Activated T-cell treated with anti-CD3 and anti-CD28 coated beads, Interleukin-2, amount 50 U/mL, for 24 hours (primary cell): ENCODE measurements around the gene STAT5A.
"Not testable (repeated sequence)": the region's sequence is repeated elsewhere in the genome, so short reads cannot be mapped to it uniquely, and the experiment has no call there.

ENCODE experiments used
- DNase-seq: peaks from one replicate; pipeline ENCODE4 v3.0.0-alpha.2; 2020
- H3K27ac Mint-ChIP-seq: 2 replicates; pipeline ENCODE4 v1.8.0; 2020; ENCODE audit warnings: mild to moderate bottlenecking, mixed read lengths
- H3K27me3 Mint-ChIP-seq: 2 replicates; pipeline ENCODE4 v1.8.0; 2020; ENCODE audit warnings: mixed read lengths
- H3K36me3 Mint-ChIP-seq: 2 replicates; pipeline ENCODE4 v1.8.0; 2020; ENCODE audit warnings: low read depth, mixed read lengths
- H3K4me1 Mint-ChIP-seq: 2 replicates; pipeline ENCODE4 v1.8.0; 2020; ENCODE audit warnings: low read depth, mixed read lengths
- H3K4me3 Mint-ChIP-seq: 2 replicates; pipeline ENCODE4 v1.8.0; 2020; ENCODE audit warnings: mild to moderate bottlenecking, moderate library complexity, mixed read lengths
- H3K9me3 Mint-ChIP-seq: 2 replicates; pipeline ENCODE4 v1.8.0; 2020; ENCODE audit warnings: mixed read lengths

Gene STAT5A

DNA sequence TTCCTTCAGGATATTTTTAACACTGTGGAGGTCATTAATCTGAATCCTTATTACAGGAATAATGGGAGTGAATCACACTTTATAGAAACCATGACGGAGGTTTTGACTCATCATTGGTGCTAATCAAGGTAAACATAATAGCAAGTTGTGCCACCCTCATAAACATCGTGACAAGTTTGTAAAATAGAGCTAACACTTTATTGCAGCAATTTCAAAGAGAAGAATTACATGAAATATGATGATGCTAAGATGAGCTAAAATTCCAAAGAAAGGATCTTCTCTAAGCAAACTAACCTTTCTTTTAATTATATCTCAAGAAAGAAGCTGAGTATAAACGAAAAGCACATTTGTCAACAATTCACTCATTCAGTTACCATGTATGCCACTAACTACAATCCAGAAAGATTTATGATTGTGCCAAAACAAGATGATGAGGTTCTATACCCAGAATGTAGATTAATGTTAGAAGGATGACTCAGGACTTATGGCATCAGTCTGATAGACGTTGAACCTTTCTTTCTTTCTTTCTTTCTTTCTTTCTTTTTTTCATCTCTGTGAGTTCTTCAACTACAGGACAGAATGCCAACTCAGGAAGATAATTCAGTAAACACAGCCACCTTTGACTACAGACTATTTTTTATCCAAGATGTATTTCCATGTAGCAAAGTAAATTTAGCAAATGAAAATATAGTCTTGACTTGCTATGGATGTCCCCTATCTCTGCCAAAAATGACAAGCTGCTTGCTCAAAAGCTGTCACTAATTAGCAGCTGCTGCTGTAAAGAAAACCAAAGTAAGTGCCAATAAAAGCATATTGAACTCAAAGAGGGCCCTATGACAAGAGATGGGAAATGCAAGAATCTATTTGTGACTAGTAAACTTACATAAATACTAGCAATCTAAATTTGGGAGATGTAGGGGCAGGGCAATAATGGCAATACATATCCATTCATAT lies 35.4 kb upstream of the STAT5A start:
- Mint-ChIP-seq H3K27ac (peak overlapping the region; percentile 94), H3K27me3 (no peaks in the 10 kb centered on the region), H3K4me1 (peaks cover 76% of the 10 kb centered on the region), H3K9me3 (no peaks in the 10 kb centered on the region), H3K4me3 (peak overlapping the region; percentile 24), H3K36me3 (peaks cover 14% of the 10 kb centered on the region)
- no peak for DNase-seq

DNA sequence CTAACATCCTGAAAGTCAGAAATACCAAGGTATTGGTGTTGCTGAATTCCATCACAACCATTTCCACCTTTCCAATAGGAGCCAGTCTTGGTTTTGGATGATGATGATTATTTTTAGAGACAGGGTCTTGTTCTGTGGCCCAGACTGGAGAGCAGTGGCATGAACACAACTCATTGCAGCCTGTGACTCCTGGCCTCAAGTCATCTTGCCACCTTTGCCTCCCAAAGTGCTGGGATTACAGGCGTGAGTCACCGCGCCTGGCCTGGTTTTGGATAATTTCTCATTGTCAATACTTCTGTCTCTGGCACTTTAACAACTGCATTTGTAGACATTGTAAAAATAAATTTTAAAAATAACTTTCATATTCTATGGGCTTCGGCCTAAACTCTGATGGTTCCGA lies 34.7 kb upstream of the STAT5A start:
- peak overlapping the region; percentile 94 for H3K27ac Mint-ChIP-seq
- H3K9me3 Mint-ChIP-seq: no peaks in the 10 kb centered on the region
- H3K36me3 Mint-ChIP-seq: peaks cover 13% of the 10 kb centered on the region
- no peaks in the 10 kb centered on the region for H3K27me3 Mint-ChIP-seq
- no peak for DNase-seq
- peak overlapping the region; percentile 24 for H3K4me3 Mint-ChIP-seq
- H3K4me1 Mint-ChIP-seq: peaks cover 73% of the 10 kb centered on the region

DNA sequence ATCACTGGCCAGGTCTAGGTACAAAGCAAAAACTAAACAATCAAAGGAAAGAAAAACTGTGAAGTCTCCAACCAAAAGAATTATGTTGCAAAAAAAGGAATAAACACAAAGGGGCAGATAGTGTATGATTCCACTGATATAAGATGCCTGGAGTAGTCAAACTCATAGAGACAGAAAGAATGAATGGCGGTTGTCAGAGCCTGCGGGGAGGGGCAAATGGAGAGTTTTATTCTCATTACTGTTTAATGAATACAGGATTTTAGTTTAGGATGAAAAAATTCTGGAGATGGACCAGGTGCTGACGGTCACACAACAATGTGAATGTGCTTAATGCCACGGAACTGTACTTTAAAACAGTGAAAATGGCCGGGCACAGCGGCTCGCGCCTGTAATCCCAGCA lies 32.9 kb upstream of the STAT5A start:
- Mint-ChIP-seq H3K4me1 (peaks cover 68% of the 10 kb centered on the region), H3K27ac (peak overlapping the region; percentile 42), H3K27me3 (no peaks in the 10 kb centered on the region), H3K36me3 (peaks cover 14% of the 10 kb centered on the region), H3K9me3 (no peaks in the 10 kb centered on the region), H3K4me3 (no peak overlapping the region)
- no peak for DNase-seq

DNA sequence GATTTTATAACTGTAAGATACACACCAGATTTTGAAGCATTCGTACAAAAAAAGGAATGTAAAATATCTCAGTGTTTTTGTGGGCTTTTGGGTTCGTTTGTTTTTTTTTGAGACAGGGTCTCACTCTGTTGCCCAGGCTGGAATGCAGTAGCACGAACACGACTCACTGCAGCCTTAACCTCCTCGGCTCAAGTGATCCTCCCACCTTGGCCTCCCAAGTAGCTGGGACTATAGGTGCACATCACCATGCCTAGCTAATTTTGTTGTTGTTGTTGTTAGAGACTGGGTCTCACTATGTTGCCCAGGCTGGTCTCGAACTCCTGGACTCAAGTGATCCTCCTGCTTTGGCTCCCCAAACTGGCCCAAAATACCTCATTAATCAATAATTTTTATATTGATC lies 28.0 kb upstream of the STAT5A start:
- Mint-ChIP-seq H3K4me3 (no peak overlapping the region), H3K36me3 (peaks cover 13% of the 10 kb centered on the region), H3K27ac (peak overlapping the region; percentile 59), H3K9me3 (no peaks in the 10 kb centered on the region), H3K4me1 (peaks cover 43% of the 10 kb centered on the region), H3K27me3 (no peaks in the 10 kb centered on the region)
- no peak for DNase-seq

DNA sequence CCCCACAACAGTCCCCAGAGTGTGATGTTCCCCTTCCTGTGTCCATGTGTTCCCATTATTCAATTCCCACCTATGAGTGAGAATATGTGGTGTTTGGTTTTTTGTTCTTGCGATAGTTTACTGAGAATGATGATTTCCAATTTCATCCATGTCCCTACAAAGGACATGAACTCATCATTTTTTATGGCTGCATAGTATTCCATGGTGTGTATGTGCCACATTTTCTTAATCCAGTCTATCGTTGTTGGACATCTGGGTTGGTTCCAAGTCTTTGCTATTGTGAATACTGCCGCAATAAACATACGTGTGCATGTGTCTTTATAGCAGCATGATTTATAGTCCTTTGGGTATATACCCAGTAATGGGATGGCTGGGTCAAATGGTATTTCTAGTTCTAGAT lies 23.9 kb upstream of the STAT5A start:
- not testable (repeated sequence) for H3K4me3 Mint-ChIP-seq, H3K27me3 Mint-ChIP-seq, H3K9me3 Mint-ChIP-seq, H3K27ac Mint-ChIP-seq, DNase-seq
- Mint-ChIP-seq H3K36me3 (peaks cover 36% of the 10 kb centered on the region), H3K4me1 (peaks cover 57% of the 10 kb centered on the region)

DNA sequence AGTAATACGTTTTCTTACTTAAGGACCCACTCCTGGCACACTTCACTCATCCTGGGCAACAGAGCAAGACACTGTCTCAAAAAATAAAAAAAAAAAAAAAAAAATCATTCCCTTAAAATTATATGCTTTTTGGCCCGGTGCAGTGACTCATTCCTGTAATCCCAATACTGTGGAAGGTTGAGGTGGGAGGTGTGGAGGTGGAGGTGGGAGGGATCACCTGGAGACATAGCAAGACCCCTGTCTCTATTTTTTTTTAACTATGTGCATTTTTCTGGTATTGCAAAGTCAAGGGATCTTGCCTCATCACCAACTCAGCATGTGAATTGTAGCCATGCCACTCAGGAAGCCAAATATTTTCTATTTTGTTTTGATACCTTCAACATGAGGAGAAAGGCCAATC lies 21.8 kb upstream of the STAT5A start:
- Mint-ChIP-seq H3K36me3 (peaks cover 50% of the 10 kb centered on the region), H3K27me3 (no peaks in the 10 kb centered on the region), H3K4me1 (peaks cover 64% of the 10 kb centered on the region), H3K4me3 (peak overlapping the region; percentile 55), H3K9me3 (no peaks in the 10 kb centered on the region), H3K27ac (peak overlapping the region; percentile 92)
- DNase-seq: no peak

DNA sequence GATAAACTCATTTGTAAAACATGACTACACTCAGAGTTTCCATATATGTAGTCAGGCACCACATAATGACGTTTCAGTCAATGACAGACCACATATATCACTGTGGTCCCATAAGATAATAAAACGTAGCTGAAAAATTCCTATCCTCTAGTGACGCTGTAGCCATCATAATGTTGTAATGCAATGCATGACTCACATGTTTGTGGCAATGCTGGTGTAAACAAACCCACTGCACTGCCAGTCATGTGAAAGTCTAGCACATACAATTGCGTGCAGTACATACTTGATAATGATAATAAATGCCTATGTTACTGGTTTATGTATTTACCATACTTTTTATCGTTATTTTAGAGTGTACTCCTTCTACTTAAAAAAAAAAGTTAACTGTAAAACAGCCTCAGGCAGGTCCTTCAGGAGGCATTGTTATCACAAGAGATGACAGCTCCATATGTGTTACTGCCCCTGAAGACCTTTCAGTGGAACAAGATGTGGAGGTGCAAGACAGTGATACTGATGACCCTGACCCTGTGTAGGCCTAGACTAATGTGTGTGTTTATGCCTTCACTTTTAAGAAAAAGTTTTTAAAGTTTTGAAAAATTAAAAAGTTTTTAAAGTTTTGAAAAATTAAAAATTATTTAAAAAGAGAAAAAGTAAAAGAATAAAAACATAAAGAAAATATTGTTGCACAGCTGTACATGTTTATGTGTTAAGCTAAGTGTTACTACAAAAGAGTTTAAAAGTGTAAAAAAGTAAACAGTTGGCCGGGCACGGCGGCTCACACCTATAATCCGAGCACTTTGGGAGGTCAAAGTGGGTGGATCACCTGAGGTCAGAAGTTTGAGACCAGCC lies 21.2 kb upstream of the STAT5A start:
- Mint-ChIP-seq H3K4me1 (peaks cover 68% of the 10 kb centered on the region), H3K27me3 (no peaks in the 10 kb centered on the region), H3K27ac (peak overlapping the region; percentile 92), H3K9me3 (no peaks in the 10 kb centered on the region), H3K4me3 (peak overlapping the region; percentile 55), H3K36me3 (peaks cover 52% of the 10 kb centered on the region)
- DNase-seq: no peak

DNA sequence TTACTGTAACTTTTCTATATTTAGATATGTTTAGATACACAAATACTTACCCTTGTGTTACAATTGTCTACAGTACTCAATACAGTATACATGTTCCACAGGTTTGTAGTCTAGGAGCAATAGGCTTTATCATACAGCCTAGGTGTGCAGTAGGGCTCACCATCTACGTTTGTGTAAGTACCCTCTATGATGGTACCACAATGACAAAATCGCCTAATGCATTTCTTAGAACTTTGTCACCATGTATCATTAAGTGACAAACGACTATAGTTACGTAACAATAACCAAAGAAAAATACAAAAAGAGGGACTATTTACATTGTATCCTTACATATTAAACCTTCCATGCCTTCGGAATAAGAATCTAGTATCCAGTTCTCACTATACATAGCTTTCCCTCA lies 20.1 kb upstream of the STAT5A start:
- Mint-ChIP-seq H3K4me1 (peaks cover 77% of the 10 kb centered on the region), H3K4me3 (peak overlapping the region; percentile 34), H3K27me3 (no peaks in the 10 kb centered on the region), H3K36me3 (peaks cover 53% of the 10 kb centered on the region), H3K9me3 (no peaks in the 10 kb centered on the region), H3K27ac (peak overlapping the region; percentile 92)
- DNase-seq: no peak

DNA sequence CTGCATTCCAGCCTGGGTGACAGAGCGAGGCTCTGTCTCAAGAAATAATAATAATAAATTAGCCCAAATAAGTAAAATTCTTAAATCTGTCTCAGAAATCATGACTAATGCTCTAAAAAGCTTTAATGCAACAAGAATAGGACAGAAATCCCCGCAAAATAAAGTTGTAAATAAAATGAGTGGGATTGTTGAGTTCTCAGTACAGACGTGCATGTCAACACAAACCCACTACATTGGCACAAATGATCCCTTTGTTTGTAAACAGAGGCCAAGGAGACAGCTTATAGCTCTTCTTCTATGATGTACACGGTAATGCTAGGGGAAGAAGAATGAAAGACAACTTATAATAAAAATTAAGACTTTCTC lies 18.1 kb upstream of the STAT5A start:
- H3K27me3 Mint-ChIP-seq: no peaks in the 10 kb centered on the region
- H3K36me3 Mint-ChIP-seq: peaks cover 63% of the 10 kb centered on the region
- peak overlapping the region; percentile 54 for H3K4me3 Mint-ChIP-seq
- H3K27ac Mint-ChIP-seq: peak overlapping the region; percentile 92
- H3K9me3 Mint-ChIP-seq: no peaks in the 10 kb centered on the region
- H3K4me1 Mint-ChIP-seq: peaks cover 83% of the 10 kb centered on the region
- no peak for DNase-seq

DNA sequence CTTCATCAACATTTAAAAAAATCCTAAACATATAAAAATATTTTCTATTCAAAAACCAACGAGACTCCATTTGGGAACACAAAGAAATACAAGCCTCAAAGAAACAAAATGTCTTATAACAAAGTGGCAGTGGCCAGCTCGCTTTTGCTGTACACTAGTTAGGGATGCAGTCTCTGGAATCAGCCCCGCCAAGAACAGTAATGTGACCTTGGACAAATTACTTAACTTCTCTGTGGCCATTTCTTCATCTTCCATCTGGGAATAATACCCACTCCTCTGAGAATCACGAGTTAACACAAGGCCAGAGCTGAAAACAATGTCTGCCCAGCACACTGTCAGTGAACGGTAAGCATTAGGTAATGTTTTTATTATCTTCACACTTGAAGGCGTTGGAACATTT lies 17.7 kb upstream of the STAT5A start:
- Mint-ChIP-seq H3K27ac (peak overlapping the region; percentile 92), H3K27me3 (no peaks in the 10 kb centered on the region), H3K9me3 (no peaks in the 10 kb centered on the region), H3K36me3 (peaks cover 64% of the 10 kb centered on the region), H3K4me1 (peaks cover 79% of the 10 kb centered on the region), H3K4me3 (peak overlapping the region; percentile 88)
- DNase-seq: no peak

DNA sequence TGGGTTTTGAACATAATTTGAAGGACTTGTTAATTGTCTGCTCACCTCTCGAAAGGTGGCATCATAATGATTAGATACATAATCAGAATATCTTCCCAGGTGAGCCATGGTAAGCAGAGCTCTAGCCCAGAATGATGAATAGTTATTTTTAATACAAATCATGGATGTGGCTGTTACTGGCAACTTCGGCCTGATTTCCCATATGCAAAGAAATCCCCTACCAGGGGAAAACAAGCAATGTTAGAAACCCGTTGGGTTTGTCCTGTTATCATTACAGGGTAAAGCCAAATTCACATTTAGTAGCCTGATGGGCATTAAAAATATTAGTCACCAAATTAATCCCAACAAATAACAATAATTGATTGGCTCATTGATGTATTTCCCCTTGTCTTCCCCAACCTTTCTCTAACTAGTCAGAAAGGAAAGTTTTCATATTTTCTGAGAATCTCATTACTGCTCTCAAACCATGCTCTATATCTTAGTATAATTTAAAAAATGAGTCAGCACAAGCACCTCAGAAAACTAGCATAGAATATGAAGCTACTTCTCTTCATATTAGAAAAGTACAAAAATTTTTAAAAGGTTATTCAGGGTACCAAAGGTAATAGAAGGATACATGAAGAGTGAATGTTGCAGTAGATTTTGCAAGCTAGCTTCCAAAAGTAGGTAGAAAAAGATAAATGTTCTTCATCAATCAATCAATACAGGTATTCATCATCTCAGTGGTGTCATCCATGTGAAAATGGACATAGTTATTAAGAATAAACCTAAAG lies 17.1 kb upstream of the STAT5A start:
- Mint-ChIP-seq H3K36me3 (peaks cover 64% of the 10 kb centered on the region), H3K27me3 (no peaks in the 10 kb centered on the region), H3K4me1 (peaks cover 76% of the 10 kb centered on the region), H3K4me3 (peak overlapping the region; percentile 88), H3K27ac (peak overlapping the region; percentile 92), H3K9me3 (no peaks in the 10 kb centered on the region)
- no peak for DNase-seq

DNA sequence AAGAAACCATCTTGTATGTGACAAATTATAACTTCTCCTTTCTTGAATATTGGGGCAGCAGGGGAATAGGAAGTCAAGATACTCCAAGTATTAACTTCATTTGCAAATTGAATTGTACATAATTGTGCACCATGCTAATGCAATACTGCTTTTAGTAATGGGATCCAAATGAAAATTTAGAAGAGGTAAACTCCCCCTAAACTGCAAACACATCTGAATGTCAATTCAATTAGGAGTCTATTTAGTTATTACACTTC lies 16.6 kb upstream of the STAT5A start:
- Mint-ChIP-seq H3K4me3 (peak overlapping the region; percentile 88), H3K4me1 (peaks cover 73% of the 10 kb centered on the region), H3K36me3 (peaks cover 60% of the 10 kb centered on the region), H3K27ac (peak overlapping the region; percentile 92), H3K9me3 (no peaks in the 10 kb centered on the region), H3K27me3 (no peaks in the 10 kb centered on the region)
- DNase-seq: no peak

DNA sequence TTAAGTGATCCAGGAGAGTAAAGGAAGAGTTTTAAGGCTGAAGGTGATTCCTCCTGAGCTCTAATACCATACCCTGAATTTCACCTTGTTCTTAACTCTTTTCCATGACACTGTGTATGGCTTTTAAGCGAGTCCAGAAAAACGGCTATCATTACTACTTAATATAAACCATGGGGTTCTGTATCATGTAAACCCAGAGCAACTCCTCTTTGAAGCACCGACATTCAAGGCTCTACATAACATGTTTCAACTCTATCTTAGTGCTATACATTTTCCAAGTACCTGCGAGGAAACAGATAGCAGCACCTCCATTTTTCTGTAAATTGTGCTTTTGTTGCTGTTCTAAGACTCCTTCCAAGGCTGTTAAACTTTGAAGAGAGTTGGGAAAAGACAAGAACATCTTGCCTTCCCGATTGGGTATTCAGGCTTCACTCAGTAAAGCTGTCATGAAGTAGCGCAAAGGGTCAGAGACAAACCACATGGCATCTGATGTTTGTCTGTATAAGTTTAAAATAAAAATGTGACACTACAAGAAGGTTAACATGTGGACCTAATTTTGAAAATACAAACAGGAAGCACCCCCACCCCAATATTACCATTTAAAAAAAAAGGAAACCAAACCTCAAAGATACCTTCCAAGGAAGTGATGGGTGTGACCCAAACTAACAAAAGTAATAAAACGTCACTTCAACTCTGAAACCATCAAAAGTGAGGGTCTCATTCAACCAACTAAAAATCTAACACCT lies 16.0 kb upstream of the STAT5A start:
- peak overlapping the region; percentile 88 for H3K4me3 Mint-ChIP-seq
- peaks cover 73% of the 10 kb centered on the region for H3K4me1 Mint-ChIP-seq
- DNase-seq: no peak
- no peaks in the 10 kb centered on the region for H3K9me3 Mint-ChIP-seq
- peak overlapping the region; percentile 92 for H3K27ac Mint-ChIP-seq
- H3K27me3 Mint-ChIP-seq: no peaks in the 10 kb centered on the region
- H3K36me3 Mint-ChIP-seq: peaks cover 58% of the 10 kb centered on the region
